H1 (cell line): ENCODE results near the gene PTCRA. TPM values are rescaled to one million over a fixed set of nuclear protein-coding genes. Genes with fewer than 3 reads are reported as not detected.

Source experiments
- BACH1 ChIP-seq: IDR thresholded peaks from 2 replicates; pipeline ENCODE4 v1.6.1; 2012; ENCODE audit warnings: low read length, improper control_type of control experiment
- BRCA1 ChIP-seq: IDR thresholded peaks from 2 replicates; pipeline ENCODE4 v1.6.1; 2012; ENCODE audit warnings: low read depth, low read length, improper control_type of control experiment
- CBX5 ChIP-seq: fragments of 300-800, 300-1000 bp; sonication (generic); IDR thresholded peaks from 2 replicates; pipeline ENCODE4 v1.7.1; 2016; ENCODE audit warnings: antibody characterized with exemption, low read length, low read depth
- E2F6 ChIP-seq: IDR thresholded peaks from 2 replicates; pipeline ENCODE4 v1.6.1; 2012; ENCODE audit warnings: inconsistent platforms
- EGR1 ChIP-seq: IDR thresholded peaks from 2 replicates; pipeline ENCODE4 v1.6.1; 2011; ENCODE audit warnings: low read depth, low read length, borderline replicate concordance
- FOSL1 ChIP-seq: IDR thresholded peaks from 2 replicates; pipeline ENCODE4 v1.6.1; 2011; ENCODE audit warnings: mild to moderate bottlenecking, low read depth, low read length, moderate library complexity; ENCODE audit not compliant: insufficient read depth
- HDAC6 ChIP-seq: IDR thresholded peaks from one replicate; pipeline ENCODE4 v1.7.1; 2012; ENCODE audit warnings: low read depth, mild to moderate bottlenecking, inconsistent platforms, low read length, moderate library complexity
- MAX ChIP-seq: IDR thresholded peaks from 2 replicates; pipeline ENCODE4 v1.6.1; 2012; ENCODE audit warnings: inconsistent platforms
- polyA plus RNA-seq, 7 experiments: library from polyadenylated mRNA; depleted of rRNA in 3 of 7; stranded (reverse) in 5 of 7; unstranded in 2 of 7; fragments of >200 nt in 5 of 7; fragments of 200-250 nt in 2 of 7; gene quantifications; 1 replicate in 5 of 7; 2 replicates in 1 of 7; 4 replicates in 1 of 7; pipeline versions ENCODE4 v1.2.1 to v1.2.3, GENCODE V29; 2011 to 2013; ENCODE audit warnings: missing spikeins in 2 of 7, mixed read lengths in 2 of 7
- total RNA-seq: library from RNA; stranded (reverse); fragmentation: NEBNext Ultra II Directional; extraction: Animal tissue kit (Norgen Biotek cat#: 25700); gene quantifications from 2 replicates; pipeline ENCODE4 v1.2.1, GENCODE V29; 2021

The PTCRA gene
- total and polyA plus RNA-seq, 2 of the 8 experiments (the other 6 are each of a cell fraction or from before 2014, with no cell fraction given): not detected

GRCh38 chr6:42915732-42916131, at the start of gene PTCRA (continued):
- TF ChIP-seq MAX: no peak
- TF ChIP-seq HDAC6: no peak
- no peak for TF ChIP-seq FOSL1
- no peak for TF ChIP-seq CBX5
- TF ChIP-seq BRCA1: no peak
- no peak for TF ChIP-seq EGR1
- no peak for TF ChIP-seq E2F6
- no peak for TF ChIP-seq BACH1
